SK-N-SH (cell line): ENCODE measurements around the gene PPM1L. TPM values are rescaled to one million over a fixed set of nuclear protein-coding genes. Genes with fewer than 3 reads are reported as not detected.

ENCODE experiments used
- CTCF ChIA-PET: fragments of 300-600, 350-600 bp; formaldehyde crosslinking; extraction: SDS; loops from one replicate; lab custom pipeline; 2021; lab: Yijun Ruan, JAX
- POLR2A ChIA-PET: fragments of 350-600 bp; sonication (Branson Sonifier 250); formaldehyde crosslinking; extraction: SDS; loops from one replicate; lab custom pipeline; 2020; ENCODE audit warnings: antibody characterized with exemption, inconsistent platforms; lab: Yijun Ruan, JAX
- DNase-seq: peaks from one replicate; pipeline ENCODE4 v3.0.0; 2012
- H2AFZ ChIP-seq: fragments of 200-600 bp; sonication (generic); 2 replicates; pipeline ENCODE4 v1.8.1; 2016; ENCODE audit warnings: antibody characterized with exemption, mild to moderate bottlenecking, low read depth
- H3F3A ChIP-seq: fragments of 200-600 bp; sonication (generic); replicated peaks from 2 replicates; pipeline ENCODE3; 2016; ENCODE audit warnings: antibody characterized with exemption, mild to moderate bottlenecking; ENCODE audit not compliant: insufficient read depth
- H3K27ac ChIP-seq, 2 experiments: fragments of 200-500 bp in 1 of 2; fragments of 200-600 bp in 1 of 2; sonication (Bioruptor generic) in 1 of 2; sonication (generic), shearing (Covaris generic) in 1 of 2; 2 replicates each; pipeline versions ENCODE4 v1.5.1 to v1.6.1; 2014 to 2016; ENCODE audit warnings: low read depth in 2 of 2, inconsistent platforms in 1 of 2, low read length in 1 of 2, mild to moderate bottlenecking in 1 of 2, mixed read lengths in 1 of 2
- H3K27me3 ChIP-seq: fragments of 200-600 bp; sonication (generic), shearing (Covaris generic); 2 replicates; pipeline ENCODE4 v1.6.1; 2016; ENCODE audit warnings: mixed run types; ENCODE audit not compliant: insufficient read depth
- H3K36me3 ChIP-seq, 2 experiments: fragments of 200-500 bp in 1 of 2; fragments of 200-600 bp in 1 of 2; sonication (Bioruptor generic) in 1 of 2; sonication (generic) in 1 of 2; replicated peaks in 1 of 2; 2 replicates each; pipeline versions ENCODE3 to v1.5.1; 2014 to 2016; ENCODE audit warnings: low read length in 1 of 2, mild to moderate bottlenecking in 1 of 2; ENCODE audit not compliant: insufficient read depth in 2 of 2, control insufficient read depth in 1 of 2
- H3K4me1 ChIP-seq, 2 experiments: fragments of 200-500 bp in 1 of 2; fragments of 200-600 bp in 1 of 2; sonication (Bioruptor generic) in 1 of 2; sonication (generic), shearing (Covaris generic) in 1 of 2; 2 replicates each; pipeline versions ENCODE4 v1.5.1 to v1.6.1; 2014 to 2016; ENCODE audit warnings: low read depth in 1 of 2, low read length in 1 of 2, mixed run types in 1 of 2; ENCODE audit not compliant: insufficient read depth in 2 of 2, control insufficient read depth in 1 of 2
- H3K4me2 ChIP-seq: fragments of 200-600 bp; sonication (generic), shearing (Covaris generic); 2 replicates; pipeline ENCODE4 v1.6.1; 2017; ENCODE audit warnings: mixed run types
- H3K4me3 ChIP-seq, 2 experiments: fragments of 200-500 bp in 1 of 2; fragments of 200-600 bp in 1 of 2; sonication (Bioruptor generic) in 1 of 2; sonication (generic), shearing (Covaris generic) in 1 of 2; 2 replicates each; pipeline versions ENCODE4 v1.5.1 to v1.8.1; 2014 to 2016; ENCODE audit warnings: low read depth in 2 of 2, inconsistent platforms in 1 of 2, low read length in 1 of 2, mild to moderate bottlenecking in 1 of 2, mixed read lengths in 1 of 2, moderate library complexity in 1 of 2
- H3K79me2 ChIP-seq: fragments of 200-600 bp; sonication (generic); 2 replicates; pipeline ENCODE4 v1.8.1; 2017; ENCODE audit warnings: mild to moderate bottlenecking; ENCODE audit not compliant: insufficient read depth
- H3K9ac ChIP-seq: fragments of 200-600 bp; sonication (generic); 2 replicates; pipeline ENCODE4 v1.6.1; 2017; ENCODE audit warnings: mixed run types
- H3K9me2 ChIP-seq: fragments of 200-600 bp; sonication (generic); 2 replicates; pipeline ENCODE4 v1.6.1; 2017; ENCODE audit warnings: mixed run types
- H3K9me3 ChIP-seq: fragments of 200-600 bp; sonication (generic); 2 replicates; pipeline ENCODE4 v1.6.1; 2017; ENCODE audit warnings: mixed run types, mild to moderate bottlenecking, moderate library complexity
- H4K20me1 ChIP-seq: fragments of 200-600 bp; sonication (generic); 2 replicates; pipeline ENCODE4 v1.6.1; 2017; ENCODE audit warnings: mild to moderate bottlenecking, mixed run types; ENCODE audit not compliant: insufficient read depth
- ELF1 ChIP-seq: IDR thresholded peaks from 2 replicates; pipeline ENCODE4 v1.4.0; 2012
- EP300 ChIP-seq, 2 experiments: IDR thresholded peaks; 2 replicates each; pipeline versions ENCODE4 v1.4.0 to v1.6.1; 2012; ENCODE audit warnings: borderline replicate concordance in 1 of 2, low read depth in 1 of 2, low read length in 1 of 2
- EZH2phosphoT487 ChIP-seq: fragments of 200-600 bp; sonication (generic); IDR thresholded peaks from 2 replicates; pipeline ENCODE4 v1.6.1; 2017; ENCODE audit warnings: low read depth, mixed run types, mild to moderate bottlenecking, antibody characterized with exemption, moderate library complexity, borderline replicate concordance
- FOXJ3 ChIP-seq: sonication (generic); formaldehyde crosslinking; IDR thresholded peaks from 2 replicates; pipeline ENCODE4 v1.5.1; 2020; ENCODE audit warnings: mild to moderate bottlenecking, missing genetic modification reagents
- FOXM1 ChIP-seq: IDR thresholded peaks from 2 replicates; pipeline ENCODE4 v1.4.0; 2012; ENCODE audit warnings: low read depth, mild to moderate bottlenecking
- JUND ChIP-seq: IDR thresholded peaks from 2 replicates; pipeline ENCODE4 v1.4.0; 2012
- MXI1 ChIP-seq: IDR thresholded peaks from 2 replicates; pipeline ENCODE4 v1.6.1; 2012; ENCODE audit warnings: mild to moderate bottlenecking, low read depth, low read length, improper control_type of control experiment
- NFIC ChIP-seq: IDR thresholded peaks from 2 replicates; pipeline ENCODE4 v1.4.0; 2012; ENCODE audit warnings: borderline replicate concordance
- NRF1 ChIP-seq: IDR thresholded peaks from 2 replicates; pipeline ENCODE4 v1.6.1; 2012; ENCODE audit warnings: low read depth, mild to moderate bottlenecking, low read length
- POLR2AphosphoS5 ChIP-seq: IDR thresholded peaks from 2 replicates; pipeline ENCODE4 v1.6.1; 2012; ENCODE audit warnings: low read depth, low read length
- RAD21 ChIP-seq: IDR thresholded peaks from 2 replicates; pipeline ENCODE4 v1.6.1; 2012; ENCODE audit warnings: mild to moderate bottlenecking, low read length
- RFX5 ChIP-seq: IDR thresholded peaks from 2 replicates; pipeline ENCODE4 v1.6.1; 2012; ENCODE audit warnings: mild to moderate bottlenecking, improper control_type of control experiment, low read length
- SIN3A ChIP-seq: IDR thresholded peaks from 2 replicates; pipeline ENCODE4 v1.6.1; 2012; ENCODE audit warnings: low read depth, mild to moderate bottlenecking, low read length, moderate library complexity, borderline replicate concordance
- TAF1 ChIP-seq: IDR thresholded peaks from 2 replicates; pipeline ENCODE4 v1.6.1; 2012; ENCODE audit warnings: low read depth, mild to moderate bottlenecking, low read length, moderate library complexity, borderline replicate concordance
- TEAD4 ChIP-seq: IDR thresholded peaks from 2 replicates; pipeline ENCODE4 v1.4.0; 2012; ENCODE audit warnings: mild to moderate bottlenecking, borderline replicate concordance; ENCODE audit not compliant: insufficient read depth
- YY1 ChIP-seq: IDR thresholded peaks from 2 replicates; pipeline ENCODE4 v1.4.0; 2012; ENCODE audit warnings: low read depth, mild to moderate bottlenecking
- WGBS: methylation state at CpG from one replicate; pipeline ENCODE4 v1.1.6; 2017; ENCODE audit warnings: low lambda C conversion rate; 5-methylcytosine and 5-hydroxymethylcytosine counted together
- polyA plus RNA-seq, 3 experiments: library from polyadenylated mRNA; depleted of rRNA; stranded (reverse); fragments of >200 nt; gene quantifications; 2 replicates each; pipeline ENCODE4 v1.2.3, GENCODE V29; 2012
- TF ChIP-seq, protein P1 (sequence below): fragments of 200-600 bp; sonication (generic); IDR thresholded peaks from 2 replicates; pipeline ENCODE4 v1.6.1; 2017; ENCODE audit warnings: antibody characterized with exemption, mild to moderate bottlenecking, moderate library complexity
- TF ChIP-seq, protein P2 (sequence below): IDR thresholded peaks from 2 replicates; pipeline ENCODE4 v1.4.0; 2012; ENCODE audit warnings: low read depth, borderline replicate concordance

Gene PPM1L
- polyA plus RNA-seq, 1 of the 3 experiments (the other 2 are of a cell fraction), result 0.16 TPM

DNA sequence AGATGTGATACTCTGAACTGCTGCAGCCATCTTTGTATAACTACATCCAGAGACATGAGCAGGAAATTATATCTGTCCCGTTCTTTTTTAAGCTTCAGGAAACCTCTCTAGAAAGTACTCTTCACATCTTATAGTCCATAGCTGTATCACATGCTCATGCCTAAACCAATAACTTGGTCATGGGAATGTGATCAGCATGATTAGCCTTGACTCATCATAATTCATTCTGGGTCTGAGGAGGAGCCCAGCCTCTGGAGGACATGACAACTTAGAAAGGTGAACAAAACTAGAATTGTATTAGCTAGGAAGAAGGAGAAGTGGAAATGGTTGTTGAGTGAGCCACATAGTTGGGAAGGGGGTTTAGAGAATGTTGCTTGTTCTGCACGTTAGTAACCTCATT, 12.9 kb downstream of the PPM1L start:
- Histone ChIP-seq H3K27ac (no peak overlapping the region), H3F3A (no peaks in the 10 kb centered on the region), H2AFZ (no peak overlapping the region), H3K9me2 (no peaks in the 10 kb centered on the region), H3K4me2 (no peak overlapping the region), H3K9ac (no peak overlapping the region), H3K4me3 (no peak overlapping the region), H3K36me3 (no peaks in the 10 kb centered on the region), H3K4me1 (peaks cover 0 to 8% of the 10 kb centered on the region in 2 experiments; a peak in 2 of 4 replicates), H3K27me3 (no peaks in the 10 kb centered on the region), H3K79me2 (no peaks in the 10 kb centered on the region), H4K20me1 (no peaks in the 10 kb centered on the region), H3K9me3 (no peaks in the 10 kb centered on the region)
- DNase-seq, result no peak
- TF ChIP-seq RFX5 (no peak), NRF1 (no peak), YY1 (no peak), FOXJ3 (CRISPR knock-in tag) (no peak), SIN3A (no peak), FOXM1 (no peak), TEAD4 (no peak), EZH2phosphoT487 (no peak), JUND (no peak)
- CTCF ChIA-PET, result interaction anchor here (1.1 to 2.5 kb wide), 5 partner anchors 8 to 29 kb away, joined by 3 to 7 read pairs (median 4); partner anchors contain the start of gene PPM1L
- 29% methylated on average over 2 of the region's 2 CpGs for WGBS
- POLR2A ChIA-PET, result no interaction called here

DNA sequence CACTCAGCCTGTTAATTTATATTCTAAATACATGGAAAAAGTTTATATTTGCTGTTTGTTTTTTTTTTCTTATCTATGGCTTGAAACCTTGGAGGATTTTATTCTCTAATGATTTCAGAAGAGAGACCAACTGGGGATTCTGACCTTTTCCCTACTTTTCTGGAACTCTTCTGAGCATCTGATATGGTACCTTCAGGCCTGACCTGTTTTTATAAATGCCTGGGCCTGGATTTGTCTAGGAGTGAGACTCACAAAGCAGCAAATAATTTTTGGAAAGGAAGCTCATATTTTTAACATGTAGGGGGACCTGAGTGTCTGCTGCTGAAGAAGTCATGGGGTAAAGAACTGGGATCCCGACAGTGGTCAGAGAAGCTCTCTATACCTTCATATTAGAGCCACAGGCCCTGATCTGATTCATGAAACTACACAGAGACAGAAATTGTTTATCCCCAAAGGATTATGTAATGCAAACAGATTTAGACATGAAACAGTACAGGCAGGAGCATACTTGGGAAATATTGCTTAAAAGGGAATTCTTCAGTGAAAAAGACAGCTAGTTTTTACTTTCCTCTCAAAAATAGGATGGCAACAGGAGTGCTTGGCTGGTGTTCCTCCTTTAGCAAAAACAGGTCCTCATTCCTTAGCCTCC, 15.9 kb downstream of the PPM1L start:
- Histone ChIP-seq H4K20me1 (no peaks in the 10 kb centered on the region), H2AFZ (no peak overlapping the region), H3K9ac (no peak overlapping the region), H3K4me1 (peaks cover 0 to 8% of the 10 kb centered on the region in 2 experiments; a peak in 2 of 4 replicates), H3F3A (no peaks in the 10 kb centered on the region), H3K4me2 (no peak overlapping the region), H3K9me3 (no peaks in the 10 kb centered on the region), H3K4me3 (no peak overlapping the region), H3K27me3 (no peaks in the 10 kb centered on the region), H3K27ac (peak overlapping the region in 1 of 2 experiments; percentile 83; a peak in 2 of 4 replicates), H3K79me2 (no peaks in the 10 kb centered on the region), H3K36me3 (no peaks in the 10 kb centered on the region), H3K9me2 (no peaks in the 10 kb centered on the region)
- DNase-seq, result peak; percentile 22
- CTCF ChIA-PET, result no interaction called here
- POLR2A ChIA-PET, result interaction anchor here (0.9 kb wide), 1 partner anchor 17 kb away, joined by 4 read pairs; no protein-coding TSS in a partner anchor
- TF ChIP-seq EP300 (IDR thresholded peaks at IDR 0.05; ENCODE audit: borderline replicate concordance in 1 of 2, low read depth in 1 of 2, low read length in 1 of 2) (peak in 1 of 2 experiments; percentile 61; a peak in 1 of 4 replicates), ELF1 (no peak), POLR2AphosphoS5 (no peak), NFIC (no peak), TAF1 (no peak), NRF1 (no peak), MXI1 (no peak), FOXM1 (no peak), RAD21 (peak; percentile 24)
- TF ChIP-seq, protein P1, sequence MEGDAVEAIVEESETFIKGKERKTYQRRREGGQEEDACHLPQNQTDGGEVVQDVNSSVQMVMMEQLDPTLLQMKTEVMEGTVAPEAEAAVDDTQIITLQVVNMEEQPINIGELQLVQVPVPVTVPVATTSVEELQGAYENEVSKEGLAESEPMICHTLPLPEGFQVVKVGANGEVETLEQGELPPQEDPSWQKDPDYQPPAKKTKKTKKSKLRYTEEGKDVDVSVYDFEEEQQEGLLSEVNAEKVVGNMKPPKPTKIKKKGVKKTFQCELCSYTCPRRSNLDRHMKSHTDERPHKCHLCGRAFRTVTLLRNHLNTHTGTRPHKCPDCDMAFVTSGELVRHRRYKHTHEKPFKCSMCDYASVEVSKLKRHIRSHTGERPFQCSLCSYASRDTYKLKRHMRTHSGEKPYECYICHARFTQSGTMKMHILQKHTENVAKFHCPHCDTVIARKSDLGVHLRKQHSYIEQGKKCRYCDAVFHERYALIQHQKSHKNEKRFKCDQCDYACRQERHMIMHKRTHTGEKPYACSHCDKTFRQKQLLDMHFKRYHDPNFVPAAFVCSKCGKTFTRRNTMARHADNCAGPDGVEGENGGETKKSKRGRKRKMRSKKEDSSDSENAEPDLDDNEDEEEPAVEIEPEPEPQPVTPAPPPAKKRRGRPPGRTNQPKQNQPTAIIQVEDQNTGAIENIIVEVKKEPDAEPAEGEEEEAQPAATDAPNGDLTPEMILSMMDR, result no peak
- TF ChIP-seq, protein P2, sequence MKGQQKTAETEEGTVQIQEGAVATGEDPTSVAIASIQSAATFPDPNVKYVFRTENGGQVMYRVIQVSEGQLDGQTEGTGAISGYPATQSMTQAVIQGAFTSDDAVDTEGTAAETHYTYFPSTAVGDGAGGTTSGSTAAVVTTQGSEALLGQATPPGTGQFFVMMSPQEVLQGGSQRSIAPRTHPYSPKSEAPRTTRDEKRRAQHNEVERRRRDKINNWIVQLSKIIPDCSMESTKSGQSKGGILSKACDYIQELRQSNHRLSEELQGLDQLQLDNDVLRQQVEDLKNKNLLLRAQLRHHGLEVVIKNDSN, result no peak
- 9% methylated on average over 1 of the region's 1 CpG for WGBS
